Stimulated activated naive CD8-positive, alpha-beta T cell treated with anti-CD3 and anti-CD28 coated beads, Interleukin-15, amount 100 ng/mL, for 72 hours (primary cell): Measurements from ENCODE around the gene ST6GALNAC2.

Source experiments
- ATAC-seq: fragments of 150-1000 bp; cut with Tn5 transposase; 2 replicates; pipeline ENCODE4 v1.10.0; 2021; ENCODE audit warnings: mild to moderate bottlenecking, moderate library complexity
- DNase-seq, 2 donors: peaks; one replicate each; pipeline ENCODE4 v3.0.0; 2021 to 2022
- H3K27ac Mint-ChIP-seq, 2 donors: one replicate each; pipeline ENCODE4 v1.8.0; 2022; ENCODE audit warnings: mild to moderate bottlenecking in 2 of 2, mixed read lengths in 2 of 2, moderate library complexity in 2 of 2
- H3K27me3 Mint-ChIP-seq: one replicate; pipeline ENCODE4 v1.8.0; 2022; ENCODE audit warnings: mixed read lengths
- H3K4me1 Mint-ChIP-seq: one replicate; pipeline ENCODE4 v1.8.0; 2022; ENCODE audit warnings: mild to moderate bottlenecking, mixed read lengths
- H3K4me3 Mint-ChIP-seq, 2 donors: one replicate each; pipeline ENCODE4 v1.8.0; 2022; ENCODE audit warnings: mild to moderate bottlenecking in 2 of 2, mixed read lengths in 2 of 2, moderate library complexity in 1 of 2
- H3K9me3 Mint-ChIP-seq, 2 donors: one replicate each; pipeline ENCODE4 v1.8.0; 2022; ENCODE audit warnings: mixed read lengths in 2 of 2

The ST6GALNAC2 gene

DNA sequence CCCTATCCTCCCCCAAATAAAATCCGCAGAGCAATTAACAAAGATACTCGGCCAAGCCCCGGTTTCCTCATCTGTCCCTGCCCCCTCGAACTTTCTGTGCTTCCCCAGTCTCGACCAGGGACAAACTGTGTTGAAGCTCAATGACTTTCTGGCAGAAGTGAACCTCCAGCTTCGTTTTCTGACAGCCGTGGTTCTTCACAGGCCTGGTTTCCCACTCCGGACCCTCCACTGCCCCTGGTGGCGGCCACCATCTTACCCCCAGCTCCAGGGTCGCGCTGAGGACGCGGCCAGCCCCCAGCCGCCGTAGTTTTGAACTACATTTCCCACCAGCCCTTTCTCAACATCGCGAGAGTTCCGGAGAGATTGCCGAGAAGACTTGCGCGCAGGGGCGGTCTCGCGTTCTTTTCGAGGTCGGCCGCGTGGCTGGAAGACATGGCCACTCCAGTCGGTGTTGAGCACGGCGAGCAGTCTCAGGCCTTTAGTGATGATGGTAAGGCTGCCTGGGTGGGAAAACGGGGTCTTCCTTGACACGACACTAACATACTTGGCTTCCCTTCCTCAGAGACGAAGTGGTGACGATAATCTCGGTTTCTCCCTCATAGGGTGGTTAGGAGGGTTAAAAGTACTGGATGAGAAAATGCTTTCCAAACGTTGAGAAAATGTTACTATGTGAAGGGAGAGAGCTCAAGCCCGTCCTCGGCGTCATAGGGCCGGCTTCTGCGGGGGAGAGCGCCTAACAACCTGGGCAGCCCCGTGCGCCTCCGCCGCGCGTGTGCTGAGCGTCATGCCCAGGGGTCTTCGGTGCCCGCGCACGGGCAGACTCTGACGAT, 28.1 kb downstream of the ST6GALNAC2 start:
- H3K4me1 Mint-ChIP-seq, result peaks cover 67% of the 10 kb centered on the region
- H3K27ac Mint-ChIP-seq, result peak overlapping the region; percentile 100
- DNase-seq (peak; percentile 97), ATAC-seq (peak; percentile 95)
- no peaks in the 10 kb centered on the region for H3K27me3 Mint-ChIP-seq
- no peaks in the 10 kb centered on the region for H3K9me3 Mint-ChIP-seq
- H3K4me3 Mint-ChIP-seq, result peak overlapping the region; percentile 99 to 100

DNA sequence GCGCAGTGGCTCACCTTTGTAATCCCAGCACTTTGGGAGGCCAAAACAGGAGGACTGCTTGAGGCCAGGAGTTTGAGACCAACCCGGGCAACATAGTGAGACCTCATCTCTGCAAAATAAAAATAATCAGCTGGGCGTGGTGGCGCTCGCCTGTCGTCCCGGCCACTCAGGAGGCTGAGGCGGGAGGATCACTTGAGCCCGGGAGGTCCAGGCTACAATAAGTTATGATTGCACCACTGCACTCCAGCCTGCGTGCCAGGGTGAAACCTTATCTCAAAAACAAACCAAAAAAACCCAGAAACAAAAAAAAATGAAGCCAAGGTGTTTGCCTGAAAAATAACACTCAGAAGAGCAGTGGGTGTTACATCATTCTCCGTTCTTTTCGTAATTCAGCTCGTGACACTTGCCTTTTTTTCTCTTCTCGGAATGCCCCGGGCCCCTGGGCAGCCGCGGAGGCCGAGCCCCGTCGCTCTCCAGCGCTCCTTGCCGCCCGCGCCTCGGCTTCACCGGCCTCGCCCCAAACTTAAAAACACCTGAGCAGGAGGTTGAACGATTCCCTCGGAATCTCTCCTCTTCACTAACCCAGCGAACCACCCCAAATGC, 28.8 kb downstream of the ST6GALNAC2 start:
- no peaks in the 10 kb centered on the region for H3K27me3 Mint-ChIP-seq
- peaks cover 61% of the 10 kb centered on the region for H3K4me1 Mint-ChIP-seq
- H3K9me3 Mint-ChIP-seq, result no peaks in the 10 kb centered on the region
- peak overlapping the region; percentile 100 for H3K27ac Mint-ChIP-seq
- ATAC-seq (peak; percentile 39), DNase-seq (peak in 1 of 2 donors; percentile 49)
- peak overlapping the region; percentile 99 to 100 for H3K4me3 Mint-ChIP-seq

DNA sequence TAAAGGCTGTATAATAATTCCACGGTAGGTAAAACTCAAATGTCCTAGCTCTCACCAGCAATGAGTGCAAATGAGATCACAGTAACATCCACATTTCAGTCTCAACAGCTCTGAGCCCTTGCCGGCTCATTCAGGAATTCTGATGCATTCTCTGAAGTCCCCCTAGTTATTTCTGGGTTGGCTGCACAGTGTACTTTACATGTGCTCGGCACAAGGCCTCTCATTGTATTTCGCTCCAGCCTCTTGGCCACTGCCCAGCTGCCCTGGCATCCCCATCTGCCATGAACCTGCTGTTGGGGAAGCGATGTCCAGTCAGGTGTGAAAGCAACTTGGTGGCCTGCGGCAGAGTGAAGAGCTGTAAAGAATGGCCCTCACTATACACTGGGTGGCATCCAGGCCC, 31.5 kb downstream of the ST6GALNAC2 start:
- H3K27me3 Mint-ChIP-seq, result no peaks in the 10 kb centered on the region
- DNase-seq (no peak), ATAC-seq (no peak)
- H3K4me3 Mint-ChIP-seq, result no peak overlapping the region
- H3K4me1 Mint-ChIP-seq, result peaks cover 40% of the 10 kb centered on the region
- H3K9me3 Mint-ChIP-seq, result no peaks in the 10 kb centered on the region
- no peak overlapping the region for H3K27ac Mint-ChIP-seq

DNA sequence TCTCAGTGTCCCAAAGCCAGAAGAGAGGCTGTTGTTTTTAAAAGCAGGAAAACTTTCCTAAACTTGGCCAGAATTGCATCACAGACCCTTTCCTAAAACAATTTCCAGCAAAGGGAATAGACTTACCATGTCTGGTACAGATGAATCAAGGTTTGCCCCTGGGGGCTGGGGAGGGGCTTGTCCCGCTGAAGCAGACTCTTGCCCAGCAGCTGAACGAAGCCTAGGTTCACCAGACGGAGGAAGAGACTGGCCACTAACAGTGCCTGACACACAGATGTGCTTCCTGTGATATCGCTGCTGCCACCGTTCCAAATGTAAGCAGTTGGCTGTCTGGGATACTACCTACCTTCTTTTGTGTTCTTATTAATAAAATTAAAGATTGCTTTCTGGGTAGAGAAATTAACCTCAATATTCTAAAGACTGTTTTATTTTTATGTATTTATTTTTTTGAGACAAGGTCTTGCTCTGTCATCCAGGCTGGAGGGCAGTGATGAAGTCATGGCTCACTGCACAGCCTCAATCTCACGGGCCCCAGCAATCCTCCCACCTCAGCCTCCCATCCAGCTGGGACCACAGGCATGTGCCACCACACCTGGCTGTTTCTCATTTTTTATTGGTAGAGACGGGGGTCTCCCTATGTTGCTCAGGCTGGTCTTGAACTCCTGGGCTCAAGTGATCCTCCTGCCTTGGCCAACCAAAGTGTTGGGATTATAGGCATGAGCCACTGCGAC, 32.3 kb downstream of the ST6GALNAC2 start:
- Mint-ChIP-seq H3K4me3 (no peak overlapping the region), H3K27me3 (no peaks in the 10 kb centered on the region), H3K9me3 (no peaks in the 10 kb centered on the region), H3K4me1 (peaks cover 32% of the 10 kb centered on the region), H3K27ac (no peak overlapping the region)
- DNase-seq (no peak), ATAC-seq (no peak)

DNA sequence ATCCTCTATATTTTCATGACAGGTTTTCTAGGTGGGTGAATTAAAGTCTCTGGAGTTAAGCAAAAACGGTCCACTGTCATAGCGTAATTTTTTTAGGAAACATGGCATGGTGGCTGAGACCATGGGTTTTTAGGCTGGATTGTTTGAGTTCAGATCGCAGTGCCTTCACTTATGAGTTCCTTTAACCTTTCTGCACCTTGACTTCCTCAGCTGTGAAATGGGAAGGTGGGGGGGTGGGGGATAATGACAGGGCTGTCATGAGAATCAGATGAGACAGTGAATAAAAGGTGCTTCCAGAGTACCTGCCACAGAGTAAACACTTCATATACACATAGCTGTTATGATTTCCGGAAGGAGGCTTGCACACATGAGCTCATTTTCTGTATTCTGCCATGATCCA, 34.0 kb downstream of the ST6GALNAC2 start:
- peaks cover 16% of the 10 kb centered on the region for H3K4me1 Mint-ChIP-seq

DNA sequence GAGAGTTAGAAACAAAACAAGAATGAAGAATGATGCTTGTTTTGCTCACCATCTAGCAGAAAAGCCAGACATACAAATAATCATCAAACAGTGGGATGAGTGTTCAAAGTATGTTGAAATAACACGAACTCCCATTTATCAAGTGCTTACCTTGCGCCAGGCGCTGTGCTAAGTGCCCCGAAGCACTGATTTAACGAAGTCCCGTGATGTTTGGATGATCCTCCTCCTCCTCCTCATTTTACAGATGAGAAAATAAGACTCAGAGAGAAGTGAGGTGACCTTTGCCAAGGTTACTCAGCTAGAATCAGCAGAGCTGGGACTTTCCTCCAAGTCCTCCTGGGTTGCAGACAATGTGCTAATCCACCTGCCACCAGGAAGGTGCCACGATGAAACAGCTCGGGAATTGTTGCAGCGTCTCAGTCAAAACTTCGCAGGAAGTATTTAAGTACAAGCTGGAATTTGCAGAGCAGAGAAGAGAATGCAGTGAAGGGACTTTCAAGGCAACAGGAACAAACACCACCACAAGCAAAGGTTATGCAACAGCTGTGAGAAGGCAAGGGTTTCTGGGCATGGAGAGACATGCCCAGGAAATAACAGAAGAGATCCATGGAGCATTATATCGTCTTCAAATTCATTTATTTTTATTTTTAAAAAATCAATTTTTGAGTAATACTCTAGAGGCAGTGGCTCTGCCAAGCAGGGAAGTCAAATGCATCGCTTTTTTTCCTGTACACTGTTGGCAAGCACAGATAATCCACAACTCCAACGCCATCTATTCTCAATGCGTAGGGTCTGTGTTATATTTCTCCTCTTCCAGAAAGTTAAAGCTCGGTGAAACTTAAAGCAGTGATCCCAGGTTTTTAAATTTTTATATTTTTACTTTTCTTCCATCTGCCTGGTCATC, 34.7 kb downstream of the ST6GALNAC2 start:
- H3K27ac Mint-ChIP-seq, result peak overlapping the region; percentile 20 to 72
- H3K4me3 Mint-ChIP-seq, result peak overlapping the region in 1 of 2 donors; percentile 3
- ATAC-seq (no peak), DNase-seq (no peak)
- H3K27me3 Mint-ChIP-seq, result no peaks in the 10 kb centered on the region
- no peaks in the 10 kb centered on the region for H3K9me3 Mint-ChIP-seq
- H3K4me1 Mint-ChIP-seq, result peaks cover 12% of the 10 kb centered on the region

More for the DNA sequence above, 34.0 kb downstream of the ST6GALNAC2 start:
- Mint-ChIP-seq H3K4me3 (no peak overlapping the region), H3K27ac (peak overlapping the region in 1 of 2 donors; percentile 20), H3K9me3 (no peaks in the 10 kb centered on the region), H3K27me3 (no peaks in the 10 kb centered on the region)
- DNase-seq (no peak), ATAC-seq (no peak)

DNA sequence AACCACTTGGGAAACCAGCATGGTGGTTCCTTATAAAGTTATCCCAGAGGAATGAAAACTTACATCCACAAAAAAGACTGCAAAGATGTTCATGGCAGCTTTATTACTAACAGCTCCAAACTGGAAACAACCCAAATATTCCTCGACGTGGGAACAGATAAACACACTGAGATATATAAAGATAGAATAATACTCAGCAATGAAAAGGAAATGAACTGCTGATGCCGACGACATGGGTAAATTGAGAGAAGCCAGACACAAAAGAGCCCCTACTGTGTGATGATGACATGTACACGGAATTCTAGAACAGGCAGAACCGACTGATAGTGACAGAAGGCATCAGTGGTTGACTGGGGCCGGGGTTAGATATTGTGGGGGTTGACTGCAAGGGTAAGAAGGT, 36.1 kb downstream of the ST6GALNAC2 start:
- ATAC-seq (no peak), DNase-seq (no peak)
- H3K27ac Mint-ChIP-seq, result no peak overlapping the region
- H3K4me1 Mint-ChIP-seq, result peaks cover 6% of the 10 kb centered on the region
- H3K4me3 Mint-ChIP-seq, result no peak overlapping the region
- no peaks in the 10 kb centered on the region for H3K27me3 Mint-ChIP-seq
- no peaks in the 10 kb centered on the region for H3K9me3 Mint-ChIP-seq

DNA sequence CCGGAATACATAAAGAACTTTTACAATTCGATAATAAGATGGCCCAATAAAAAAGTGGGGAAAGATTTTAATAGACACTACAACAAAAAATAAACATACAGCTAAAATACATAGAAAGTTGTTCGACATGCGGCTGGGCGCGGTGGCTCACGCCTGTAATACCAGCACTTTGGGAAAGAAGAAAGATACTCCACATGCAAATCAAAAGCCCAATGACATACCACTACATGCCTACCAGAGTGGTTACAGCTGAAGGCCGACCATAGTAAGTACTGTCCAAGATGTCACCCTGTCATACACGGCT, 36.5 kb downstream of the ST6GALNAC2 start:
- Mint-ChIP-seq H3K9me3 (no peaks in the 10 kb centered on the region), H3K27me3 (no peaks in the 10 kb centered on the region)

DNA sequence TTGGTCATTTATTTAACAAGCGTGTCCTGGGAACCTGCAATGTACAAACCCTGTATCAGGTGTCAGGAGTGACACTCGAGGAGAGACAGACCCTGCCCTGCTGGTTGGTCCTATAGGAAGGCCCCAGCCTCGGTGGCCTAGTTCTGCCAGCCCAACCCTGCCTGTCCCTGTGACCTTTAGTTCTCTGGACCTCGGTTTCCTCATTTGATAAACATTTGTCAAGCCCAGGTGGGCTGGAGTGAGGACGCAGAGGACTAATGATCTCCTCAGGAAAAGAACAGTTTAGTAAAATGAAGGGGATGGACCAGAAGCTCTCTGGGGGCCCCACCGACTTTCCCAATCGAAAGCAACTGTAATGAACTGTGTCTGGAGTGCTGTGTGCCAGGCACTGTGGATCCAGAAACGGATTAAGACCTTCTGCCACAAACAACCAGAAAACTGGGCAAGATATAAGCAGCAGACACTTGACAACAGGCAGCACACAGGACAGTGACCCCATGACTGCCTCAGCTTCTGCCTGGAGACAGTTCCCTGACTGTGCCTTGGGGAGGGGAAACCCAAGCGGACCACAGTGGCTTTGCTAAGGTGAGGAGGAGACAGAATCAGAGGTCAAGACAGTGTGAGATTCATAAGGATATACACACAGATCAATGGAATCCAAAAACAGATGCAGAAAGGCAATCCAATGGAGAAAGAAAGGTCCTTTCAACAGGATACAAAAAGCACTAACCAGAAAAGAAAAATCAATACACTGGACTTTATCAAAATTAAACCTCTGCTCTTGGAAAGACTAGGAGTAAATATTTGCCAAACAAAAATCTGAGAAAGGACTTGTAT, 37.1 kb downstream of the ST6GALNAC2 start:
- Mint-ChIP-seq H3K27ac (no peak overlapping the region), H3K4me1 (peaks cover 6% of the 10 kb centered on the region), H3K27me3 (no peaks in the 10 kb centered on the region), H3K4me3 (no peak overlapping the region), H3K9me3 (no peaks in the 10 kb centered on the region)
- DNase-seq, result no peak
- no peak for ATAC-seq

More for the DNA sequence above, 36.5 kb downstream of the ST6GALNAC2 start:
- H3K4me1 Mint-ChIP-seq, result peaks cover 6% of the 10 kb centered on the region
- H3K4me3 Mint-ChIP-seq, result no peak overlapping the region
- no peak for ATAC-seq
- no peak overlapping the region for H3K27ac Mint-ChIP-seq
- DNase-seq, result no peak

DNA sequence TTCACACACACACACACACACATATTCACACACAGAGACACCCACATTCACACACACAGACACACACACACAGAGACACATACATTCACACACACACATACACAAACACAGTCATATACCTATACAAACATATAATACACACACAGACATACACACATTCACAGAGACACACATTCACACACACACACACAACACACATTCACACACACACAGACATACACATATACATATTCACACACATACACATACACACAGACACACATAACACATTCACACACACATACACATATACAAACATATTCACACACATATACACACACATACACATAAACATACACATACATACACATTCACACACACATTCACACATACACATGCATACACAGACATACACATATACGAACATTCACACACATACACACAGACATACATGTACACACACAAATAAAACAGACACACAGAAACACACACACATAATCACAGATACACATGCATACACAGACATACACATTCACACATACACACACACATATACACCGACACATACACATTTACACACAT, 37.9 kb downstream of the ST6GALNAC2 start:
- Mint-ChIP-seq H3K9me3 (no peaks in the 10 kb centered on the region), H3K27me3 (peaks cover 2% of the 10 kb centered on the region), H3K27ac (no peak overlapping the region), H3K4me1 (peaks cover 6% of the 10 kb centered on the region), H3K4me3 (no peak overlapping the region)
- DNase-seq (no peak), ATAC-seq (no peak)

DNA sequence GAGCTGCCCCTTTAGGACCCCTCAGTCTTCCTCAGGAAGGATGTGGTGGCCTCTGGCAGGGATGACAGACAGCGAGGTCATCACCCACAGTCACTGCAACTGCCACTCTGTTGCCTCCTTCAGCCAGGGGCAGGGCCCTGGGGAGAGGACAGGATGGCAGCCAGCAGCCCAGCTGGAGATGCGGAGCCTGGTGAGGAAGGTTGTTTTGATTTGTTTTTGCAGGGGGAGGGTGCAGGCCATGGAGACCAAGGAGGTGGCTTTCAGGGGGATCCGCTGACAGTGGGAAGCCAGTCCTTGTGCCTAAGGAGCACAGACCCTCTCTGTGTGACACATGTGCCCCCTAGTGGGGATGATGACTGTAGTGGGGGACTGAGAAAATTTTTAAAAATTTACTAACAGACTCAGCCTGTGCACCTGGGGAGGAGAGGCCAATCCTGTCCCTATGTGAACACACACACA, 38.4 kb downstream of the ST6GALNAC2 start:
- Mint-ChIP-seq H3K9me3 (no peaks in the 10 kb centered on the region), H3K27ac (no peak overlapping the region), H3K27me3 (peaks cover 7% of the 10 kb centered on the region), H3K4me3 (no peak overlapping the region), H3K4me1 (peaks cover 6% of the 10 kb centered on the region)
- DNase-seq (peak in 1 of 2 donors; percentile 55), ATAC-seq (peak; percentile 90)

DNA sequence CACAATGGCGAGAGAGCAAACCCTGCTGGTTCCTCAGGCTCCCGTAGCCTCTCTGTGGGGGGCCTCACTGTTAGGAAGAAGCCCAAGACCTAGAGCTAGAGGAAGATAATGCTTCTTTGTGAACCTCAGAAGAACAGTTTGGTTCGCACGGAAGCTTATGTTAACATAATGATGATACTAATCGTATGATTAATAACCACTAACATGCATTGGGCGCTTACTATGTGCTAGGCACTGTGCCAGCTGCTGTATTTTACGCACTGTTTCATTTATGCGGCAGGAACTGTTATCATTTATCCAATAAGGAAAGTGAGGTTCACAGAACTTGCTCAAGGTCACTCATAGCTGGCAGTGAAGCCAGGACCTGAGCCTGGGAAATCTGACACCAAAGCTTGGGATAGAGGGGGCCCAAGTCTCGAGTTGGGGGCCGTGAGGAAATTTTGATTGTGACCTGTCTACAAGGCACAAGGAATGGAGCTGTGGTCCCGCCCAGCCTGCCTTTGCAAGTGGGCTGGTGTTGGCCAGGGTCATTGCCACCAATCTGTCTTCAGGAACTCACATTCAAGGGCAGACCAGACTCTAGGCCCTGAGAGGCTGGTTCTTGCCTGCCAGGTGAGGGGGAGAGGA, 39.0 kb downstream of the ST6GALNAC2 start:
- Mint-ChIP-seq H3K9me3 (no peaks in the 10 kb centered on the region), H3K27ac (no peak overlapping the region), H3K4me1 (peaks cover 6% of the 10 kb centered on the region), H3K27me3 (peaks cover 11% of the 10 kb centered on the region), H3K4me3 (no peak overlapping the region)
- ATAC-seq (no peak), DNase-seq (no peak)

DNA sequence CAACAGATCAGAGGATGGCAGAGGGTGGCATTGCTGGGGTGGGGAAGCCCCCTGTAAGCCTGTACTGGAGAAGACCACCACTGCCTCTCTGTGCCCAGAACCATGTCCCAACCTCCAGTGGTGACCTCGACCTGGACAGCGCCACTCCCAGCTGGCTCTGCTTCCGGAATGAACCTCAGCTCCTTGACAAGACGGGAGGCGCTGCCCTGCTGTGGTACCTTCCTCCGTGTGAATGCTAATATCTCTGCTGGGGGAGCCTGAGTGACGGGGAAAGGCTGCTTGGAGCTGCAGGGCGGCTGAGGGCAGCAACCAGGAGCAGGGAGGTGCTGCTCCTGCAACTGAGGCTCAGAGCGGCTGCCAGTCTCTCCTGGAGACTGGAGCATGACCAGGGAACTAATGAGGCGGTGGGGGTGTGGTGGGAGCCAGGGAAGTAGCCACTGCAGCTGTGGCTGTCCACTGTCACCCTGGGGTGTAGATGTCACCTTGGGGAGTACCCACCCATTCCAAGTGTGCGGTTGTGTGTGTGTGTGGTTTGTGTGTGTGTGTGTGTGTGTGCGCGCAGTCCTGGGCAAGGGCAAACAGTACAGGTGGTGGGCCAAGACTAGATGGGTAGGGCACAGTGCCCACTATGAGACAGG, 39.6 kb downstream of the ST6GALNAC2 start:
- DNase-seq (no peak), ATAC-seq (no peak)
- Mint-ChIP-seq H3K27ac (no peak overlapping the region), H3K4me1 (peaks cover 6% of the 10 kb centered on the region), H3K9me3 (no peaks in the 10 kb centered on the region), H3K4me3 (no peak overlapping the region), H3K27me3 (peaks cover 11% of the 10 kb centered on the region)
